BLaER1 treated with 17β-estradiol and CSF1 and Interleukin-3, amounts not matched to agents 10 nM and 100 nM (cell line): ENCODE data around the gene ST3GAL6.

Source experiments
- H3K27ac ChIP-seq, 11 experiments: shearing (Covaris generic); formaldehyde crosslinking; 2 replicates each; pipeline ENCODE4 v1.8.1; 2022
- H3K27me3 ChIP-seq, 11 experiments: shearing (Covaris generic); formaldehyde crosslinking; 2 replicates each; pipeline ENCODE4 v1.8.1; 2022
- H3K36me3 ChIP-seq, 11 experiments: shearing (Covaris generic); formaldehyde crosslinking; 2 replicates each; pipeline ENCODE4 v1.8.1; 2022
- H3K4me1 ChIP-seq, 10 experiments: shearing (Covaris generic); formaldehyde crosslinking; 2 replicates each; pipeline ENCODE4 v1.8.1; 2022
- H3K4me2 ChIP-seq, 11 experiments: shearing (Covaris generic); formaldehyde crosslinking; 2 replicates each; pipeline ENCODE4 v1.8.1; 2022
- H3K4me3 ChIP-seq, 10 experiments: shearing (Covaris generic); formaldehyde crosslinking; 2 replicates each; pipeline ENCODE4 v1.8.1; 2022
- H3K9ac ChIP-seq, 11 experiments: shearing (Covaris generic); formaldehyde crosslinking; 2 replicates each; pipeline ENCODE4 v1.8.1; 2022
- H3K9me3 ChIP-seq, 11 experiments: shearing (Covaris generic); formaldehyde crosslinking; replicated peaks in 1 of 11; 2 replicates each; pipeline ENCODE4 v1.8.1; 2022
- H4K20me1 ChIP-seq, 11 experiments: shearing (Covaris generic); formaldehyde crosslinking; 2 replicates each; pipeline ENCODE4 v1.8.1; 2022
- Cebpa-rat ChIP-seq, 11 experiments: shearing (Covaris generic); IDR thresholded peaks; 2 replicates each; pipeline ENCODE4 v1.8.1; 2022

ST3GAL6 gene

DNA sequence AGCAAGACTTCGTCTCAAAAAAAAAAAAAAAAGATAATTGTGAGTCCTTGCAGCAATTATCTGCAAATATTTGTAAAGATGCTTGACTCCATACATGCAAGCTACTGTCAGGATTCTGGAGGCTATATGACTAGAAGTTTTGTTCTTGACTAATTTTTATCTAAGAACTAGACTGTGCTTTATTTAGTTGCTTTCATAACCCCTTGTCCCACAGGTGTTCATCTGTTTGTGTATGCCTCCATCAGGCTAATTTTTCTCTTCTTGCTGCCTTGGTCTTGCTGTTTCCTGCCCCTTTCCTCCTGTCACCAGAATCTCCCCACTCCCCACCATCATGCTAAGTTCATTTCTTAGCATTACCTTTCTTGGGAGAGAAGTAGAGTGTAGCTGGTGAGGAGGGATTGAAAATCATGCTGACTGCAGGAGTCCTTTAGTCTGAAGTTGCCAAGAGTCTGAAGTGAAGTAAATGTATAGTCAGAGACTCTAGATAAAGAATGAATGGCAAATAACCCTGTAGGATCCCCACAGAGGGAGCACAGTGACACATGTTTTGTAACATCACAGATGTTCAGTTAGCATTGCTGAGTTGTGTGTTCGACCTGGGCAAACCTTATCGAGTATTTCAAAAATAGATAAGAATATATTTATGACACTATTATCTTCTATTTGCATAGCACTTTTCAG lies 12.5 kb downstream of the ST3GAL6 start:
- Histone ChIP-seq H3K4me1 (peaks cover 0 to 100% (median 18%) of the 10 kb centered on the region in 10 experiments; a peak in 14 of 20 replicates), H3K36me3 (peaks cover 0 to 98% (median 2%) of the 10 kb centered on the region in 11 experiments; a peak in 10 of 22 replicates), H3K4me3 (no peak overlapping the region), H3K27me3 (no peaks in the 10 kb centered on the region), H3K4me2 (peak overlapping the region in 2 of 11 experiments; percentile 84 to 85; a peak in 4 of 22 replicates), H4K20me1 (peaks cover 0 to 100% (median under 1%) of the 10 kb centered on the region in 11 experiments; a peak in 8 of 22 replicates), H3K9ac (no peak overlapping the region), H3K9me3 (peaks cover 0 to 8% (median 0%) of the 10 kb centered on the region in 11 experiments; a peak in 2 of 22 replicates), H3K27ac (peak overlapping the region in 3 of 11 experiments; percentile 22 to 85 (median 23); a peak in 4 of 22 replicates)
- no peak for TF ChIP-seq Cebpa-rat (IDR thresholded peaks at IDR 0.05)

- no peak for TF ChIP-seq Cebpa-rat (IDR thresholded peaks at IDR 0.05)
- peaks cover 0 to 98% (median 0%) of the 10 kb centered on the region in 11 experiments; a peak in 7 of 22 replicates for H4K20me1 ChIP-seq
- H3K27me3 ChIP-seq: no peaks in the 10 kb centered on the region
- no peak overlapping the region for H3K4me3 ChIP-seq
- peaks cover 0 to 9% (median 0%) of the 10 kb centered on the region in 11 experiments; a peak in 2 of 22 replicates for H3K9me3 ChIP-seq
- H3K9ac ChIP-seq: peak overlapping the region in 1 of 11 experiments; percentile 17; a peak in 1 of 22 replicates
- H3K36me3 ChIP-seq: peaks cover 0 to 98% (median 3%) of the 10 kb centered on the region in 11 experiments; a peak in 10 of 22 replicates
- H3K27ac ChIP-seq: peak overlapping the region in 4 of 11 experiments; percentile 9 to 85 (median 22); a peak in 5 of 22 replicates
- H3K4me1 ChIP-seq: peaks cover 0 to 96% (median 18%) of the 10 kb centered on the region in 10 experiments; a peak in 14 of 20 replicates
- H3K4me2 ChIP-seq: peak overlapping the region in 3 of 11 experiments; percentile 82 to 85 (median 84); a peak in 6 of 22 replicates
These were observed 13.0 kb downstream of the ST3GAL6 start for GRCh38 chr3:98776140-98776493.

DNA sequence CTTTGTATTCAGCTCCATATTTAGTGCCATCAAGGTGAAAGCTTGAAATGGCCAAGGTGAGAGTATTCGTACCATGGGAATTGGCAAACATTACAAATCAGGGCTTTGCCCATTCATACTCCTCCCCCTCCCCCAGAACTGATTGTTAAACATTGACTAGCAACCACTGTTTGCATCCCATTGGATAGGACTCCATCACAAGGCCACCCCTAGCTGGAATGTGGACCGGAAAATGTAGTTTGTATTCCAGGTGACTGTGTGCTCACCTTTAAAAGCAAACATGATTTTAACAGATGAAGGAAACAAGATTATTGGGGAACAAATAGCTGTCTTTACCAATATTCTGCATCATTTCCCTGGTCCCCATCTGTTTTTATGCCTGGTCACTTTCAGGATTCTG lies 14.1 kb downstream of the ST3GAL6 start:
- H3K4me1 ChIP-seq: peaks cover 0 to 95% (median 18%) of the 10 kb centered on the region in 10 experiments; a peak in 14 of 20 replicates
- no peaks in the 10 kb centered on the region for H3K27me3 ChIP-seq
- H4K20me1 ChIP-seq: peaks cover 0 to 96% (median 0%) of the 10 kb centered on the region in 11 experiments; a peak in 7 of 22 replicates
- H3K27ac ChIP-seq: peak overlapping the region in 4 of 11 experiments; percentile 26 to 85 (median 53); a peak in 5 of 22 replicates
- no peak overlapping the region for H3K4me3 ChIP-seq
- peaks cover 0 to 98% (median 3%) of the 10 kb centered on the region in 11 experiments; a peak in 10 of 22 replicates for H3K36me3 ChIP-seq
- peak overlapping the region in 4 of 11 experiments; percentile 65 to 85 (median 83); a peak in 7 of 22 replicates for H3K4me2 ChIP-seq
- peaks cover 0 to 9% (median 0%) of the 10 kb centered on the region in 11 experiments; a peak in 2 of 22 replicates for H3K9me3 ChIP-seq
- peak overlapping the region in 1 of 11 experiments; percentile 6; a peak in 1 of 22 replicates for H3K9ac ChIP-seq
- no peak for TF ChIP-seq Cebpa-rat (IDR thresholded peaks at IDR 0.05)

DNA sequence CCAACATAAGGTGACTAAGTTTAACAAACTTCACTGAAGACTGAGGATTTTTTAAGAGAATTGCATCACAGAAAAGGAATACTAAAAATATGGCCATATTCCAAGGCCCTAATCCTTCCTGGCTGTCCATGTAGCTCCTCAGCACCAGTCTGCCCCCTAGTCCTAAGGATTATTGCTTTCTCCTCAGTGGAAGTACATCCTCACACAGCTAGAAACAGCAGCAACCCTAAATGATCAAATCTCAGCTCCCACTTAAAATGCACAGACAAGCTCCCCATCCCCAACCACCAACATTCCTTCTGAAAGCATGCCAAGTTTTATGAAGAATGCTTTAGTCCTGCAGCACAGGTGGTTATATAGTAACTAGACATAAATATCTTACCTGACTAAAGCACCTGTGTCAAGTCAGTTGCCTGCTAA lies 14.7 kb downstream of the ST3GAL6 start:
- Histone ChIP-seq H3K9ac (peak overlapping the region in 2 of 11 experiments; percentile 6 to 59; a peak in 1 of 22 replicates), H3K4me3 (no peak overlapping the region), H3K4me1 (peaks cover 0 to 95% (median 18%) of the 10 kb centered on the region in 10 experiments; a peak in 14 of 20 replicates), H3K36me3 (peaks cover 0 to 98% (median 3%) of the 10 kb centered on the region in 11 experiments; a peak in 10 of 22 replicates), H3K27ac (peak overlapping the region in 6 of 11 experiments; percentile 26 to 85 (median 52); a peak in 9 of 22 replicates), H3K9me3 (peaks cover 0 to 9% (median 0%) of the 10 kb centered on the region in 11 experiments; a peak in 2 of 22 replicates), H4K20me1 (peaks cover 0 to 96% (median 0%) of the 10 kb centered on the region in 11 experiments; a peak in 7 of 22 replicates), H3K4me2 (peak overlapping the region in 6 of 11 experiments; percentile 30 to 85 (median 80); a peak in 11 of 22 replicates), H3K27me3 (no peaks in the 10 kb centered on the region)
- no peak for TF ChIP-seq Cebpa-rat (IDR thresholded peaks at IDR 0.05)

- Histone ChIP-seq H4K20me1 (peaks cover 0 to 96% (median 0%) of the 10 kb centered on the region in 11 experiments; a peak in 7 of 22 replicates), H3K27me3 (no peaks in the 10 kb centered on the region), H3K4me3 (0 out of 20 replicates have a peak overlapping the region, but pooled peaks of 1 of the 10 experiments have one; percentile 11), H3K9me3 (peaks cover 0 to 9% (median 0%) of the 10 kb centered on the region in 11 experiments; a peak in 2 of 22 replicates), H3K4me2 (peak overlapping the region in 7 of 11 experiments; percentile 12 to 85 (median 78); a peak in 13 of 22 replicates), H3K9ac (peak overlapping the region in 5 of 11 experiments; percentile 30 to 59 (median 46); a peak in 9 of 22 replicates), H3K27ac (peak overlapping the region in 6 of 11 experiments; percentile 26 to 85 (median 72); a peak in 13 of 22 replicates), H3K4me1 (peaks cover 0 to 95% (median 20%) of the 10 kb centered on the region in 10 experiments; a peak in 14 of 20 replicates), H3K36me3 (peaks cover 0 to 98% (median 3%) of the 10 kb centered on the region in 11 experiments; a peak in 10 of 22 replicates)
- TF ChIP-seq Cebpa-rat (IDR thresholded peaks at IDR 0.05): no peak
These were observed 15.2 kb downstream of the ST3GAL6 start for GRCh38 chr3:98778383-98778782.

DNA sequence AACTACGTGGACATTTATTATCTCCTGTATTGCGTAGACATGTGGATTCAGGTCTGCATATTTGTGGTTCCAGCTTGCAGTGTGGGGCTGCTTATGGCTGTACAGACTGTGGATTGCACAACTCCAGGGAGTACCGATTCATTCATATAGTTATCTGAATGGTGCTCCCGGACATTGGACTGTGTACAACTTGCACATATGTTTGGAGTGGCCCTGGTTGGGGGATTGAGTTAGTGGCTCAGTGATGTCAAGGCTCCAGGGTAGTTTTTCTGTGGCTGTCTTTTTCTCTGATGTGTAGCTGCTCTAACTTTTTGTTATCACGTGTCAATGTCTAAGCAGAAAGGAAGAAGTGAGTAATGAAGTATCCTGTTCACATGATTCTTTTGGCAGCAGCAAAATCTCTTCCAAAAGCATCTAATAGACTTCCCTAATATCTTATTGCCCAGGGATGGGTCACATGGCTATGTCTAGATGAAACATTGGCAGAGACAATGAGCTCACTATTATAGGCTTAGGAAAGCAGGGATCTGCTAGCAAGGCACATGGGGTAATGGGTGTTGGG lies 15.8 kb downstream of the ST3GAL6 start:
- TF ChIP-seq Cebpa-rat (IDR thresholded peaks at IDR 0.05): peak in 7 of 11 experiments; percentile 16 to 65 (median 23); a peak in 5 of 22 replicates
- no peaks in the 10 kb centered on the region for H3K27me3 ChIP-seq
- H3K27ac ChIP-seq: peak overlapping the region in 7 of 11 experiments; percentile 4 to 85 (median 71); a peak in 13 of 22 replicates
- H3K36me3 ChIP-seq: peaks cover 0 to 98% (median 3%) of the 10 kb centered on the region in 11 experiments; a peak in 10 of 22 replicates
- H4K20me1 ChIP-seq: peaks cover 0 to 96% (median 0%) of the 10 kb centered on the region in 11 experiments; a peak in 7 of 22 replicates
- H3K4me2 ChIP-seq: peak overlapping the region in 7 of 11 experiments; percentile 12 to 85 (median 78); a peak in 13 of 22 replicates
- peaks cover 0 to 9% (median 0%) of the 10 kb centered on the region in 11 experiments; a peak in 2 of 22 replicates for H3K9me3 ChIP-seq
- H3K9ac ChIP-seq: peak overlapping the region in 5 of 11 experiments; percentile 30 to 59 (median 46); a peak in 9 of 22 replicates
- H3K4me3 ChIP-seq: 0 out of 20 replicates have a peak overlapping the region, but pooled peaks of 1 of the 10 experiments have one; percentile 11
- peaks cover 0 to 95% (median 20%) of the 10 kb centered on the region in 10 experiments; a peak in 14 of 20 replicates for H3K4me1 ChIP-seq

- peak overlapping the region in 5 of 11 experiments; percentile 65 to 85 (median 82); a peak in 9 of 22 replicates for H3K4me2 ChIP-seq
- no peak for TF ChIP-seq Cebpa-rat (IDR thresholded peaks at IDR 0.05)
- peaks cover 0 to 95% (median 20%) of the 10 kb centered on the region in 10 experiments; a peak in 14 of 20 replicates for H3K4me1 ChIP-seq
- H4K20me1 ChIP-seq: peaks cover 0 to 96% (median 0%) of the 10 kb centered on the region in 11 experiments; a peak in 7 of 22 replicates
- no peak overlapping the region for H3K9ac ChIP-seq
- H3K9me3 ChIP-seq: peaks cover 0 to 9% (median 0%) of the 10 kb centered on the region in 11 experiments; a peak in 2 of 22 replicates
- no peaks in the 10 kb centered on the region for H3K27me3 ChIP-seq
- peaks cover 0 to 98% (median 3%) of the 10 kb centered on the region in 11 experiments; a peak in 10 of 22 replicates for H3K36me3 ChIP-seq
- H3K4me3 ChIP-seq: no peak overlapping the region
- H3K27ac ChIP-seq: peak overlapping the region in 6 of 11 experiments; percentile 15 to 85 (median 68); a peak in 7 of 22 replicates
These were observed 16.6 kb downstream of the ST3GAL6 start for GRCh38 chr3:98779541-98780335.
